Measurements from ENCODE around the gene HIVEP3.

GRCh38 chr1:41639332-41639936 is 279.3 kb downstream of the HIVEP3 start:
- TF ChIP-seq GLI4 (tag by site-specific recombination; IDR thresholded peaks at IDR 0.05) (no peak), PBX3 (CRISPR knock-in tag; IDR thresholded peaks at IDR 0.05) (no peak)
- TF ChIP-seq, protein P1, sequence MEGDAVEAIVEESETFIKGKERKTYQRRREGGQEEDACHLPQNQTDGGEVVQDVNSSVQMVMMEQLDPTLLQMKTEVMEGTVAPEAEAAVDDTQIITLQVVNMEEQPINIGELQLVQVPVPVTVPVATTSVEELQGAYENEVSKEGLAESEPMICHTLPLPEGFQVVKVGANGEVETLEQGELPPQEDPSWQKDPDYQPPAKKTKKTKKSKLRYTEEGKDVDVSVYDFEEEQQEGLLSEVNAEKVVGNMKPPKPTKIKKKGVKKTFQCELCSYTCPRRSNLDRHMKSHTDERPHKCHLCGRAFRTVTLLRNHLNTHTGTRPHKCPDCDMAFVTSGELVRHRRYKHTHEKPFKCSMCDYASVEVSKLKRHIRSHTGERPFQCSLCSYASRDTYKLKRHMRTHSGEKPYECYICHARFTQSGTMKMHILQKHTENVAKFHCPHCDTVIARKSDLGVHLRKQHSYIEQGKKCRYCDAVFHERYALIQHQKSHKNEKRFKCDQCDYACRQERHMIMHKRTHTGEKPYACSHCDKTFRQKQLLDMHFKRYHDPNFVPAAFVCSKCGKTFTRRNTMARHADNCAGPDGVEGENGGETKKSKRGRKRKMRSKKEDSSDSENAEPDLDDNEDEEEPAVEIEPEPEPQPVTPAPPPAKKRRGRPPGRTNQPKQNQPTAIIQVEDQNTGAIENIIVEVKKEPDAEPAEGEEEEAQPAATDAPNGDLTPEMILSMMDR (tag by site-specific recombination; IDR thresholded peaks at IDR 0.05): no peak

Data from HEK293 (cell line).